SK-N-DZ (cell line): ENCODE measurements around the gene NRXN3. TPM values are rescaled to one million over a fixed set of nuclear protein-coding genes. Genes with fewer than 3 reads are reported as not detected.

ENCODE experiments used
- DNase-seq: peaks from one replicate; pipeline ENCODE4 v3.0.0-alpha.2; 2015; ENCODE audit warnings: low spot score
- polyA plus RNA-seq, 2 experiments: library from polyadenylated mRNA; depleted of rRNA; stranded (reverse); fragments of >200 nt; gene quantifications; 2 replicates each; pipeline ENCODE4 v1.2.3, GENCODE V29; 2014

The NRXN3 gene
- 0.01 TPM in 1 of 2 replicates, not detected in the other for polyA plus RNA-seq (2014; cell fraction: cytosol; rRNA removed)
- polyA plus RNA-seq (2014; cell fraction: nucleus; rRNA removed): 0.13 TPM in 1 of 2 replicates, not detected in the other

DNA sequence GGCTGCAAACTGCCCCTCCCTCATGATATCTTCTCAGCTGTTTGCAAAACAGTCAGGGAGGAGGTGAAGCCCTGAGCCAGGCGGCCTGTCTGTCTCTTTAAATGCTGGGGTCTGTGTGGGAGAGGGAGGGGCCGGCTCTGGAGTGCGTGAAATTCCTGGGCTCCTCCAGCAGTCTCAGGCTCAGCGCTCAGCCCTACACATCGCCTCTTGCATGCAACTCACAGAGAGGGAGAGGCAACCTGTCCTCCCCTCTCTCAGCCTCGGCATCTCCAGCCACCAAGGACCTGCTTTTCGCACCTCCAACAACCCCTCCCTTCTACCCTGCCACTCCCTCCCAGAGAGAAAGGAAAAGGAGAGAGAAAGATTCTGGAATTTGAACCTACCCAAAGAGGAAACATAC lies at the start of gene NRXN3:
Gene NRXN3, plus strand, starts transcription at position 171 of the 400 bp plus-strand sequence. CDS start 72,721 bp downstream, outside the sequence.
- DNase-seq: peak; percentile 9

GRCh38 chr14:78122436-78122835 lies 47.7 kb upstream of the NRXN3 start:
- no peak for DNase-seq

- no peak for DNase-seq
These were observed 46.4 kb upstream of the NRXN3 start for GRCh38 chr14:78123650-78124253.

DNA sequence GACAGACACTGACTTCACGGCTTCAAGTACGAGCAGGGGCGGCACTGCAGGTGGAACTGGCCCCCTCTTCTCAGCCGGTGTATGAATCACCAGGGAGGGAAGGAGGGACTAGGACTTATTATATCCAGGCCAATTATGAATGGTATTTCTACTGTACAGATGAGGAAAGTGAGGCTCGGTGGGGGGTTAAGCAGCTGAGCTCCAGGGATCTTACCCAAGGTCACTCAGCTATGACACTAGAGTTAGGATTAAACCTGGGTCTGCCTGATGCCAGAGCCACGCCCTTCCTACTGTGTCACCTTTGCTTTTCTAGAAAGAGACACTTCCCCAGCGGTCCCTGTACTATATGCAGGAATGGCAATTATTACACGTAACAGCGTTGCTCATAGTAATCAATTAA lies 42.2 kb upstream of the NRXN3 start:
- no peak for DNase-seq

- DNase-seq: no peak
These were observed 40.8 kb upstream of the NRXN3 start for GRCh38 chr14:78129375-78129774.

DNA sequence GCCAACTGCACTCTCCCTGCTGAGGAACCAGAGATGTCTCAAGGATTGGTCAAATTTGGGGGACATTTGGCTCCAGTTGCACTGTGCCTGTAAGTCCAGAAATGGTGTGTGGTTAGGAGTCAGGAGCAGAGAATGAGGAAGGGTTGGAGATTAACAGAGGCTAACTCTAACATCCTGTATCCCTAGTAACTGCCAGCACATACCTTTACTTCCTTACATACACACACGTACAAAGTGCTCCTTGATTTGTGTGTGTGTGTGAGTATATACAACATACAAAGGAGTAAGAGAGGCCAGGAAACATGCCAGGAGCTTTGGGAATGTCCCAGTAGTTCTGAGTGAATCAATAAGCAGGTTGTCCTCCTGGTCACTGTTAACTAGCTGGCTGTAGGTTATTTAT lies 39.8 kb upstream of the NRXN3 start:
- no peak for DNase-seq

- no peak for DNase-seq
These were observed 39.0 kb upstream of the NRXN3 start for GRCh38 chr14:78131201-78131600.

GRCh38 chr14:78131616-78132015 lies 38.6 kb upstream of the NRXN3 start:
- no peak for DNase-seq

DNA sequence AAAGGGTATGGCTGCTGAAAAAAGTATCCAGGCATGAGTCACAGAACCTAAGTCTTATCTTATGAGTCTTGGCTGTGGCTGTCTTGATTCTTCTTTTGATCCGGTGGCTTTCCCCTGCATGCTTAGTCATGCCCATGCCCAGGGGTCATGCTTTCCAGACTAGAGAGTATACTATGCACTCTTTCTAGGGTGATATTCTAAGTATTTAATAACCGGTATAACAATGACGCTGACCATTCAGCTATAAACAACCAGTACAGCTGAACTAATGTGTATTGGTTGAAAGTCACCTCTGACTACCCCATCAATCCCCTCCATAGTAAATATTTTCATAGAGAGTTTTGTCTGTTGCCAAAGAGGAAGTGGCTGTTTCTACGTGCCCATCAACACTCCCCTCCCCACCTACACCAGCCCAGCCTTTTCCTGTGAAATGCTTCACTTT lies 34.7 kb upstream of the NRXN3 start:
- DNase-seq: no peak

DNA sequence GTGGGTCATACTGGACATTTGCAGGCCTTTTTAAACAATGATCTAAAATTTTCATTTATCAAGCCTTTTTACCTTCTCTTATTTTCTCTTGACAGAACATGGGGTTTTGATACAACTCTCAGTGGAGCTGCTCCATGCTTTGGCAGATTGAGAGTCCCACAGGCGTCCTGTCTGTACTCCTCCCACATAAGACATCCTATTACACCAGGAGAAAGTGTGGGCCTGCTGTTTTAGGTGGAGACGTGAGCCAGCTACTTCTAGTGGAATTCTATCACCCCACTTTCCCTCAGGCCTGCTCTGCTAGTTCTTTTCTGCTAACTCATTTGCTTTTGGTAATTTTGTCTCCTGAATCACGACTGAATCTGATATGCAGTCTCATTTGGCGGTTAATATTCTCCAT lies 33.5 kb upstream of the NRXN3 start:
- DNase-seq: no peak

DNA sequence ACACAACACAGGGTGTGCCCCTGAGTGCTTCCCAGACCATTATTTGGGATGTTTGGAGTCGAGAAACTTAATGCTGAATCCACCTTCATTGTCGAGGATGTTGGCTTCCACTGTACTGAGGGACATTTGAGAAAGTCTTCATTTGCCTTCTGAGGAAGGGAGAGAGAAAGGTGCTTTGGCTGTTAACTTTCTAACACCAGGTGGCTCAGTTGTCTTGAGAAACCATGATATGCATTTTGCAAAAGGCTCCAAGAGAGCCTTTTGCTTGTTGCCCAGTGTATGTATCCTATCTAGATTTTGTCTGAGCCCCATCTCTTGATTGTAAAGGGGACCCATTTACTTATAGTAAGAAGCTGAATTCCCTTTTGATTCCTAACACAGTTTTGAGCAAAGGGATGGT lies 28.6 kb upstream of the NRXN3 start:
- no peak for DNase-seq

- no peak for DNase-seq
These were observed 27.2 kb upstream of the NRXN3 start for GRCh38 chr14:78142998-78143397.

DNA sequence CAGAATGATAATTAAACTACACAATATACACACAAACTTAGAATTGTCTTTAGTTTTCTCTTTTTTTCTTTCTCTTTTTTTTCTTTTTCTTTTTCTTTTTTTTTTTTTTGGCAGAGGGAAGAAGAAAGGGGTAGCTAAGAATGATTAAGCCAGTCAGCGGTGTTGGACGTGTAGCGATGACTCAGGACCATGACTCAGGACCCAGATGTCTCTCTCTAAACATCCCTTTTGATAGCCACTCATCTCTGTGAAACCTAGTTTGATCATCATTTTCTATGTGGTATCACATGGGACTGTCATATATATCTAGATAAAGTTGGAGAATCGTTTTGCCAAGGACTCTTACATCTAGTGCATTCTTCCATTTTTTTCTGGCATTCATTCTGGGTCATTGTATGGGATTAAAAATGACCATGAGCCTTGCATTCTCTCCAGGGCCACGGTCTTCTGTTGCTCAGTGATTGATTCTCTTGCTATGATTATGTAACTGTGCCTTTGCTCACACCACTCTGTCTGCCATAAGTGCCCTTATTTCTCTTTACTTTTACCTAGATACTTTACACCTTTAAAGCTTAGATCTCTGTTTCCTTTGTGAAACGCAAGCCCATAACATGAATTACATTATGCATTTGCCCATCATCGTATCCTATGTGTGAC lies 26.6 kb upstream of the NRXN3 start:
- no peak for DNase-seq

DNA sequence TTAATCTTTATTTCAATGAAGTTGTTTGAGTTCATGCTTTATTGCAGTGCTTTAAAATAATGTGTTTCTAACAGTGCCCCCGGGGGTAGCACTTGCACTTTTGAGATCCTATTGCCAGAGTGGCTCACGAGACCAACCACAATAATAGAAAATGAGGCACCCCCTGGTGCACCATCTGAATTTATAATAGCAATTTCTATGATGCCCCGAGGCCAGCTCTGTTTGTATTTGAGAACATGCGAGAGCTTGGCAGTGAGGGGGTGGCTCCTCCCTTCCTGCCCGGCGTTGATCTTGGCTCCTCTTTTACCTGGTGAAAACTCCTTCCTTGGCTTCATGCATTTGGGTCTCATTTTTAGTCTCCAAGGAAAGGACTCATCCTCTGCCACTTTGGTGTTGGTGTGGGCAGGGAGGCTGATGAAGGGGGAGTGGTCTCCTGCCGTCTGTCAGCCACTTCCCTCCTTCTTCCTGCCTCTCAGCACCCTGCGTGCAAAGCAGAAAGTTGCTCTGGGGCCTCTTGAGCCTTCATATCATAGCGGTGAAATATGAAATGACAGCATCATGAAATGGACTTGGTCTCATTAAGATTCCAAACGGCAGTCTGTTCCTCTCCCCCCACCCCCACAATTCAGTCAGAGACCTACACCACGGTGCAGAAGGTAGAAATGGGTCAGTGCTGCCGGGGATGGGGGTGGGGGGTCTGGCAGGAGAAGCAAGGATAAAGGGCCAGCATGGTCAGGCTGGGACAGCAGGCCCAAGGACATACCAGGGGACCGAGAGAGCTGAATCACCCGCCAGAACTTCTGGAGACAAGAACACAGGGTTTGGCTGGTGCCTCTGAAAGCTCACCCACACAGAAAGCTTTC lies 17.7 kb upstream of the NRXN3 start:
- no peak for DNase-seq

GRCh38 chr14:78153064-78153341 lies 17.2 kb upstream of the NRXN3 start:
- no peak for DNase-seq

DNA sequence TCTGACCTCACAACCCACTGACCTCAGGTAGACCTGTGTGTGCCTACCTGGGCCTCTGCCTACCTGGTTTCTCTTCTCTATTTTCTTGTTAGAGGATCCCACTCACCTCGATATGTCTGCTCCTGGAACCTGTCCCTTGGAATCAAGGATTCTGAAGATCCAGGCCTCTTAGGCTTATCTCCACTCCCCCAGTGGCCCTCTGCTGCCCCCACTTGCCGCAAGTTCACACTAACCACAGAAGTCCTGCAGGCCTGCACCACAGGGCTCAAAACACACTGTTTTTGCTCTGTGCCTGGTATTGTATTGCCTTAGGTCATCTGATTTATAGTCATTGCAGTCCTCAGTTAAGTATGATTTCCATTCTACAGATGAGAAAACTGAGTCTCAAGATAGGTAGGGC lies 15.3 kb upstream of the NRXN3 start:
- peak; percentile 13 for DNase-seq

DNA sequence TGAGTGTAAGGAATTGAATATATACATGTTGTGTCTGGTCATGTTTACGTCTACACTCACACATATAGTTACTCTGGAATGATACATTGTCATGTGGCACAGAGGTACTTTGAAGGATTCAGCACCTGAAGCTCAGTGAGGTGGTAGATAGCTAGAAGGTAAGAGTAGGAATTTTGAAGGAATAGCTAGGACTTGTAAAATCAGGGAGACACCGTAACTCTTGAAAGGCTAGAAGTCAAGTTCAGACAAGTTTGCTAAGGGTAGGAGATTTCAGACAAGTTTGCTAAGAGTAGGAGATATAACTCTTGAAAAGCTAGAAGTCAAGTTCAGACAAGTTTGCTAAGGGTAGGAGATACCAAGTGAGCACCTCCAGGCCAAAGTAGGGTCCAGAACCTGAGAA lies 14.0 kb upstream of the NRXN3 start:
- DNase-seq: no peak

GRCh38 chr14:78157494-78158437 lies 12.4 kb upstream of the NRXN3 start:
- no peak for DNase-seq

- DNase-seq: no peak
These were observed 8.0 kb upstream of the NRXN3 start for GRCh38 chr14:78162202-78162601.

DNA sequence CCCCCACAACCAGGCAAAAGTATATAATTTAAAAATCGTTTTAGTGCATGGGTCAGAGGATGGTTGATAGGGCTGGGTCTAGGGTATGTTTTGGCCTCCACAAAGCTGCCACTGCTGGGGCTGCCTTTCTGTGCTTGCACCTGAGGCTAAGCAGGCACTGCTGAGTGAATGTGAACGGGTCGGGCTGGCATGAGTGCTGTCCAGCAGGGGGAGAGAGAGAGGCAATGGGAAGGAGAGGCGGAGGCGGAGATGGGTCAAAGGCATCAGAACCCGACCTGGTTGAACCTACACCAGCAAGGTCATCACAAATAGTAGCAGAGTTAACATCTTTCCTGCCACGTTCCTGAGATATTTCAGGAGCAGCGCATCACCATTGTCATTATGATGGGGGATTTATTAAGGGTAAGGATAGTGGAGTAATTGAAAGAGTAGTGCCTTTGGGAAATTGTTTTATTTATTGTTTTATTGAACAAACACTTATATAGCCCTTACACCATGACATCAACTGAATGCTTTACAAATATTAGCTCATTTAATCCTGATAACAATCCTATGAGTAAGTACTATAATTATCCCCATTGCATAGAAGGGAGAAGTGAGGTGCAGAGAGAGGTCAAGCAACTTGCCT lies 5.8 kb upstream of the NRXN3 start:
- DNase-seq: peak; percentile 11

DNA sequence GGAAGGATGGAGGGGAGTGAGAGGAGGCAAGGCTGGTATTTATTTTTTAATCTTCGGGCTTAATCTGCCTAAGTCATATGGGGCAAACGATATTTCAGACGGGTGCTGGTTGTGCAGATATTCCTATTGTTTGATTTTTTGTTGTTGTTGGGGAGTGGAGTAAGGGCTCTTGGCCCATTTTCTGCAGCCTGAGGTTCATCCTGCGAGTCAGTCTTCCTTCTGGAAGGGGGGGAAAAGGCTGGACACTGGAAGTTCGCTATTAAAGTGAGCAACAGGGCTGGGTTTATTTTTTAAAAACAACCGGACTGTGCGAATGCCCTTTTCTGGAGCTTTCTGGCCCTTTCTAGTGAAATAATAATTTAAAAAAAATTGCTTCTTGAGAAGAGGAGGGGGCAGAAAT lies 2.3 kb downstream of the NRXN3 start:
- DNase-seq: no peak
